GM23248 (cell line): ENCODE measurements around the gene RCBTB1. TPM values are rescaled to one million over a fixed set of nuclear protein-coding genes. Genes with fewer than 3 reads are reported as not detected.

ENCODE experiments used
- DNase-seq: peaks from one replicate; pipeline ENCODE4 v3.0.0-alpha.2; 2015
- H2AFZ ChIP-seq: fragments of 200-600 bp; sonication (generic); 2 replicates; pipeline ENCODE4 v1.6.1; 2016; ENCODE audit warnings: antibody characterized with exemption
- H3F3A ChIP-seq: fragments of 200-600 bp; sonication (generic); 2 replicates; pipeline ENCODE4 v1.6.1; 2016; ENCODE audit warnings: mild to moderate bottlenecking, antibody characterized with exemption, mixed run types; ENCODE audit not compliant: insufficient read depth
- H3K27ac ChIP-seq: fragments of 200-600 bp; sonication (generic); 2 replicates; pipeline ENCODE4 v1.5.1; 2016; ENCODE audit warnings: mild to moderate bottlenecking
- H3K27me3 ChIP-seq: fragments of 200-600 bp; sonication (generic); replicated peaks from 2 replicates; pipeline ENCODE4 v1.6.1; 2016; ENCODE audit warnings: mild to moderate bottlenecking; ENCODE audit not compliant: insufficient read depth
- H3K36me3 ChIP-seq: fragments of 200-600 bp; sonication (generic); 2 replicates; pipeline ENCODE4 v1.6.1; 2016; ENCODE audit warnings: low read depth, mild to moderate bottlenecking
- H3K4me1 ChIP-seq: fragments of 200-600 bp; sonication (generic); 2 replicates; pipeline ENCODE4 v1.6.1; 2016; ENCODE audit warnings: mild to moderate bottlenecking; ENCODE audit not compliant: insufficient read depth
- H3K4me2 ChIP-seq: fragments of 200-600 bp; sonication (generic); one replicate; pipeline ENCODE4 v1.6.1; 2016; ENCODE audit warnings: mild to moderate bottlenecking; ENCODE audit not compliant: unreplicated experiment
- H3K4me3 ChIP-seq: fragments of 200-600 bp; sonication (generic); 2 replicates; pipeline ENCODE4 v1.5.1; 2016; ENCODE audit warnings: mild to moderate bottlenecking
- H3K79me2 ChIP-seq: fragments of 200-600 bp; sonication (generic); 2 replicates; pipeline ENCODE4 v1.6.1; 2016; ENCODE audit warnings: mild to moderate bottlenecking; ENCODE audit not compliant: insufficient read depth
- H3K9ac ChIP-seq: fragments of 200-600 bp; sonication (generic); 2 replicates; pipeline ENCODE4 v1.6.1; 2016; ENCODE audit warnings: mild to moderate bottlenecking
- H3K9me2 ChIP-seq: fragments of 200-600 bp; sonication (generic); 2 replicates; pipeline ENCODE4 v1.6.1; 2016; ENCODE audit warnings: mixed run types, mild to moderate bottlenecking, moderate library complexity; ENCODE audit not compliant: insufficient read depth
- H3K9me3 ChIP-seq: fragments of 200-600 bp; sonication (generic); one replicate; pipeline ENCODE4 v1.6.1; 2017; ENCODE audit warnings: low read depth
- H4K20me1 ChIP-seq: fragments of 200-600 bp; sonication (generic); 2 replicates; pipeline ENCODE4 v1.6.0; 2016; ENCODE audit not compliant: insufficient read depth
- EZH2 ChIP-seq: fragments of 200-600 bp; sonication (generic); IDR thresholded peaks from 2 replicates; pipeline ENCODE4 v1.6.1; 2018; ENCODE audit warnings: antibody characterized with exemption, mild to moderate bottlenecking; ENCODE audit not compliant: insufficient read depth, poor library complexity, severe bottlenecking
- EZH2phosphoT487 ChIP-seq: fragments of 200-600 bp; sonication (generic); IDR thresholded peaks from 2 replicates; pipeline ENCODE4 v1.6.1; 2018; ENCODE audit warnings: antibody characterized with exemption, moderate library complexity, mild to moderate bottlenecking, low read depth; ENCODE audit not compliant: insufficient read depth
- WGBS, 2 experiments: methylation state at CpG; one replicate each; pipeline ENCODE4 v1.1.6; 2015 to 2017; ENCODE audit warnings: low lambda C conversion rate in 2 of 2, low coverage in 1 of 2; ENCODE audit errors: missing lambda C conversion rate in 2 of 2; 5-methylcytosine and 5-hydroxymethylcytosine counted together
- in situ Hi-C: fragments of 300-500 bp; cut with MboI; formaldehyde crosslinking; loops from 2 replicates; pipeline ENCODE4 v1.15.0; 2020
- polyA plus RNA-seq: library from polyadenylated mRNA; unstranded; fragments of >200 nt; fragmentation: Nextera tagmentation; extraction: Ambion mirVana; gene quantifications from 2 replicates; pipeline ENCODE4 v1.2.1, GENCODE V29; 2016
- total RNA-seq: library from RNA; depleted of rRNA; stranded (reverse); fragments of >200 nt; shearing (Covaris generic); gene quantifications from 2 replicates; pipeline ENCODE4 v1.2.3, GENCODE V29; 2014

Gene RCBTB1
- total and polyA plus RNA-seq, 2 experiments from 2014 or later, result 9.5 to 9.9 TPM

- H4K20me1 ChIP-seq, result no peaks in the 10 kb centered on the region
- H3K4me1 ChIP-seq, result no peaks in the 10 kb centered on the region
- no peaks in the 10 kb centered on the region for H3K9me2 ChIP-seq
- H3K79me2 ChIP-seq, result no peaks in the 10 kb centered on the region
- H2AFZ ChIP-seq, result no peak overlapping the region
- in situ Hi-C loops, result no loop called here
- no peak overlapping the region for H3K4me3 ChIP-seq
- WGBS, 2 experiments, result 81 to 84% methylated on average over 10 of the region's 10 CpGs
- TF ChIP-seq EZH2phosphoT487 (no peak), EZH2 (no peak)
- peaks cover 5% of the 10 kb centered on the region; the same call in 1 of the 2 replicates for H3F3A ChIP-seq
- H3K4me2 ChIP-seq, result no peak overlapping the region
- H3K27me3 ChIP-seq, result no peaks in the 10 kb centered on the region
- H3K9me3 ChIP-seq, result peaks cover 4% of the 10 kb centered on the region
- no peak overlapping the region for H3K9ac ChIP-seq
- H3K36me3 ChIP-seq, result peaks cover 8% of the 10 kb centered on the region
- H3K27ac ChIP-seq, result no peak overlapping the region
- peak; percentile 1 for DNase-seq
Observed at GRCh38 chr13:49560270-49561061, 24.9 kb downstream of the RCBTB1 start.

- Histone ChIP-seq H3K9me3 (peaks cover 4% of the 10 kb centered on the region), H3K27me3 (no peaks in the 10 kb centered on the region), H3K36me3 (peaks cover 8% of the 10 kb centered on the region), H3K9me2 (no peaks in the 10 kb centered on the region), H3K4me2 (no peak overlapping the region), H3K4me3 (no peak overlapping the region), H4K20me1 (no peaks in the 10 kb centered on the region), H3F3A (peaks cover 4% of the 10 kb centered on the region; the same call in 1 of the 2 replicates), H3K4me1 (no peaks in the 10 kb centered on the region), H3K79me2 (no peaks in the 10 kb centered on the region), H3K27ac (no peak overlapping the region), H2AFZ (no peak overlapping the region), H3K9ac (no peak overlapping the region)
- WGBS, 2 experiments, result 89 to 95% methylated on average over 3 of the region's 3 CpGs
- DNase-seq, result no peak
- TF ChIP-seq EZH2phosphoT487 (no peak), EZH2 (no peak)
- in situ Hi-C loops, result no loop called here
Observed at GRCh38 chr13:49559006-49559405, 26.4 kb downstream of the RCBTB1 start.

GRCh38 chr13:49554387-49554786 is 31.0 kb downstream of the RCBTB1 start:
- H3K9me3 ChIP-seq, result peaks cover 4% of the 10 kb centered on the region
- no peak for DNase-seq
- peaks cover 8% of the 10 kb centered on the region for H3K36me3 ChIP-seq
- H3K79me2 ChIP-seq, result no peaks in the 10 kb centered on the region
- no peaks in the 10 kb centered on the region for H3K4me1 ChIP-seq
- no peak for TF ChIP-seq EZH2
- TF ChIP-seq EZH2phosphoT487, result no peak
- H3K9ac ChIP-seq, result no peak overlapping the region
- WGBS, 2 experiments, result 85 to 86% methylated on average over 11 of the region's 11 CpGs
- H2AFZ ChIP-seq, result no peak overlapping the region
- no peaks in the 10 kb centered on the region for H3F3A ChIP-seq
- H3K4me2 ChIP-seq, result no peak overlapping the region
- H4K20me1 ChIP-seq, result no peaks in the 10 kb centered on the region
- in situ Hi-C loops, result no loop called here
- no peak overlapping the region for H3K27ac ChIP-seq
- H3K27me3 ChIP-seq, result no peaks in the 10 kb centered on the region
- no peaks in the 10 kb centered on the region for H3K9me2 ChIP-seq
- no peak overlapping the region for H3K4me3 ChIP-seq

DNA sequence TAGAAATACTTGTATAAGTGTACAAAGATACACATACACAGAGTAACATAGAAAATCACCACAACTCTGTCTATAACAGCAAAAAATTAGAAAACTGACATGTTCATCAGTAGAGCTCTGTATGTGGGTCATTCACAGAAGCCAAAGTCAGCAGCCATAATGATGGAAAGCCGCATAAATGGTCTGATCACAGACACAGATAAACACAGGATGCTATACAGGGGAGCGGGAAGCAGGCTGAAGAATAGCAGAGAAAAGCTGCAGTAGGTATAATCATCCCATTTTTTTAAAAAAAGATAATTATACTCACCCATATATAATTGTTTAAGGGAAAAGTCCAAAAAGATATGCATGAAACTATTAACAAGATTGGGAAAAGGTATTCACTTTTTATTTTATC is 31.5 kb downstream of the RCBTB1 start:
- H3F3A ChIP-seq, result no peaks in the 10 kb centered on the region
- 97 to 100% methylated on average over 2 of the region's 2 CpGs for WGBS, 2 experiments
- H3K36me3 ChIP-seq, result peaks cover 6% of the 10 kb centered on the region
- no peaks in the 10 kb centered on the region for H3K79me2 ChIP-seq
- H3K9me2 ChIP-seq, result no peaks in the 10 kb centered on the region
- H3K4me3 ChIP-seq, result no peak overlapping the region
- no peak overlapping the region for H3K4me2 ChIP-seq
- in situ Hi-C loops, result no loop called here
- H3K9ac ChIP-seq, result no peak overlapping the region
- H3K27me3 ChIP-seq, result no peaks in the 10 kb centered on the region
- no peak overlapping the region for H3K27ac ChIP-seq
- no peaks in the 10 kb centered on the region for H3K4me1 ChIP-seq
- no peak overlapping the region for H2AFZ ChIP-seq
- TF ChIP-seq EZH2phosphoT487, result no peak
- TF ChIP-seq EZH2, result no peak
- no peaks in the 10 kb centered on the region for H4K20me1 ChIP-seq
- DNase-seq, result no peak
- H3K9me3 ChIP-seq, result peaks cover 3% of the 10 kb centered on the region
